Activated T-cell treated with anti-CD3 and anti-CD28 coated beads for 1 hour (primary cell): ENCODE measurements around the gene VBP1.
"Not testable (repeated sequence)": the region's sequence is repeated elsewhere in the genome, so short reads cannot be mapped to it uniquely, and the experiment has no call there.

Experiments
- DNase-seq: peaks from one replicate; pipeline ENCODE4 v3.0.0-alpha.2; 2020; ENCODE audit warnings: low read depth

The VBP1 gene, protein sequence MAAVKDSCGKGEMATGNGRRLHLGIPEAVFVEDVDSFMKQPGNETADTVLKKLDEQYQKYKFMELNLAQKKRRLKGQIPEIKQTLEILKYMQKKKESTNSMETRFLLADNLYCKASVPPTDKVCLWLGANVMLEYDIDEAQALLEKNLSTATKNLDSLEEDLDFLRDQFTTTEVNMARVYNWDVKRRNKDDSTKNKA

DNA sequence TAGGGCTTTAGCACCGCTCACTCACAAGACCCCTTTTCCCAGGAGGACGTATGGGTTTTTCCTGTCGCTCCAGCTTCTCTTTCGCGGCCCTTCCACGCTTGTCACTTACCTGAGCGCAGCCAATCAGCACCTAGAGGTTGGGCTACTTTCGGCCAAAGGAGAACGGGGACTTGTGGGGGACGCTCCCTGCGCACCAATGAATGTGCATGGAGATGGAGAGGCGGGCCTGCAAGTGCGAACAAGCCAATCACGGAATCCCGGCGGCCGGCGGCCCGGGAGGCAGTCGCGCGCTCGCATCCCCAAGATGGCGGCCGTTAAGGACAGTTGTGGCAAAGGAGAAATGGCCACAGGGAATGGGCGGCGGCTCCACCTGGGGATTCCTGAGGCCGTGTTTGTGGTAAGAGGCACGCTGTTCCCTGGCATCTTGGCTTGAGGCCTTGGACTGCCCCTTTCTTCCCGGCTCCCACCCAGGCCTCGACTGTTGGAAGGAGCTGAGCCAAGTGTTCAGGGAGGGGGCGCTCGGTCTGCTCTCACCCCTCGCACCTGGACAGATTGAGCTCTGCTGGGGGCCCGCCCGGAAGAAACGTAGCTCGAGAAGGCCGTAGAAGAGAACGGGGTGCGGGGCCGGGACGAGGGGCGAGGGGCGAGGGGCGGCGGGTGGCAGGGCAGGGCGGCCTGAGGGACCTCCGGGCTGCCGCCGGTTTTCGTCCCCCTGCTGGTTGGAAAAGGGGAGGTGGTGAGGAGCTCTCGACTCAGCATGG, at the start of gene VBP1:
TSS of gene VBP1 (plus strand) at position 282 of the 761 bp plus-strand sequence. CDS start at position 305, 23 bp downstream.
- peak; percentile 69 for DNase-seq

DNA sequence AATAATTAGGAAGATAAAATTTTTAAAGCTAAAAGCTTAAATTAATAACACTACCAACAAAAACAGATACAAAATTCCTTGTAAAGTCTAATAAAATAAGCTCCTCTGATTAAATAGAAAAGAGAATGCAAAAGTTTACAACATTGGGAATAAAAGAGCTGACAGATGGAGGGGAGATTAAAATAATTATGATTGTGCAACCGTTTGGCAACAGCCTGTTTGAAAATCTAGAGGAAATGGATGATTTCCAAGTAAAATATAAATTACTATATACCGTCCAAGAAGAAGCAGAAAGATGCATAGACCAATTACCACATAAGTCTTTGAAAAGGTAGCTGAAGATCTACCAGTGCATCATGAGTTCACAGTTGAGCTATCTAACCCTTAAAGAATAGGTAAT, 46.4 kb upstream of the VBP1 start:
- no peak for DNase-seq

DNA sequence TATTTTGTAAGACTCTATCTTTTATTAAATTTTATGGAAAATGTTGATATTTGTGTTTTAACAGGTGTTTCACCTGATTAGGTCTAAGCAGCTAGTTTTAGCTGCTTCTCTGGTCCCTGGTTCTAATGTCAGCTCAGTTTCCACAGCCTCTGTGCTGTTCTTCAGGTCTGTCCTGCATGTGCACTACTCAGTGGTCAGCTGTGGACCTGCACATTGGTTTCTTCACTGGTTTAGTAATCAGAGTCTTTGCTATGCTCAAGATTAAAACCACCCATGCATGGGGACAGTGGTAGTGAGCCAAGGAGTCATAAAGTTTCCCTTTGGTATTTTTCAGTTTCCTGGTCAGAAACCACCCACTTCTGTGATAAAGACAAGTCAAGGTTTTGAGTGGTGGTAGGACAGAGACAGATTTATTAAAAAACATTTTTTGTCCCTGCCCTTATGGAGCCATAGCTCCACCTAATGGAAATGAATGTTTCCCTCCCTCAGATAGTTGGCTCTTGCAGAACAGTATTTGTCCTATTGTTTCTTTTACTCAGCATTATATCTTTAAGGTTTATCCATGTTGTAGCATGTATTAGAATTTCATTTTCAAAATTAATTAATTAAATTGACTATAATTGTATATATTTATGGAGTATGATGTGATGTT, 36.8 kb upstream of the VBP1 start:
- DNase-seq: no peak

DNA sequence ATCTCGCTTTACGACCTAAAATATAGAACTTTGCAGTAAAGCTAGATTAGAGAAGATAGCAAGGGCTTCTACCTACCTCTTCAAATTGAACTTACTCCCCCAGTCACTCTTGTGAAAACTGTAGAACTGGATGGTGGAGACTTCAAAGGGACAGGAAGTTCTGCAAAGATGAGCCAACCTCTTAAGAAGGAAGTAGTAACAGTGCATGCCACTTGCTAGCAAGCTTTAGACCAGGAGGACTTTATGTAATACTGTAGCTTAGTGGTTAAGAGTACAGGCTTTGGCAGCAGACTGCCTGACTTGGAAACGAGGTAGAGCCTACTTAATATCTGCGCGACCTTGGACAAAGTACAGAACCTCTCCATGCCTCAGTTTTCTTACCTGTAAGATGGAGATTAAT, 27.5 kb upstream of the VBP1 start:
- no peak for DNase-seq

DNA sequence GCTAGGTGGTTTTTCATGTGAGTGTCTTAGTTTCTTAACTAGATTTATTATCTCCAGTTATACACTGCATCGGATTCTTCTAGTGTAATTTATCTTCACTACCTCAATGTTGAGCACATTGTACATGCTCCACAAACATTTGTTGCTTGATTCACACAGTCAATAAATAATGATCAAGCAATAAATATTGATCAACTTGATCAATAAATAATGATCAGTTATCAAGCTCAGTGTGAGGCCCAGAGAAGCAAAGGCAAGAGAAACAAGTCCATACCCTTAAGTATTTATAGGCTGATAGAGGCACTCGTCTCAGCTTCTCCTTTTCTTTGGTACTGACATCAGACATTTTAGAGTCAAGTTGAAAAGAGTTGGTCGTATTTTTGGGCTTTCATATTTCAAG, 5.1 kb upstream of the VBP1 start:
- no peak for DNase-seq

DNA sequence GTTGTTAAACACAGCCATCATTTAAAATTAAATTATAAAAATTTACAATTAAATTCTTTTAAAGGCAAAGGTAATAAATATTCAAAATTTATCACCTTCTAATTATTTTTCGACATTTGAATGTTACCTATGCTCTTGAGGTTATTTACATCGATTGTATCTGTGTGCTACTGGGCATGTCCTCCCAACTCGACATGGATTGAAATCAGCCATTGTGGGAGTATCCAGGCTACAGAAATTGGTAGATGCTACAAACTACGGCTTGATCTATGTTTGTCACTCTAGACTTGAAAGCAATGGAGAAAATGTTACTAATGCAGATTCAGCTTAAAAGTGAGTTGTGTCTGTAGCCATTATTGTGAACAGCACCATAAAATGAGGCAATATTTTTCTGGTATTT, 2.5 kb upstream of the VBP1 start:
- no peak for DNase-seq

DNA sequence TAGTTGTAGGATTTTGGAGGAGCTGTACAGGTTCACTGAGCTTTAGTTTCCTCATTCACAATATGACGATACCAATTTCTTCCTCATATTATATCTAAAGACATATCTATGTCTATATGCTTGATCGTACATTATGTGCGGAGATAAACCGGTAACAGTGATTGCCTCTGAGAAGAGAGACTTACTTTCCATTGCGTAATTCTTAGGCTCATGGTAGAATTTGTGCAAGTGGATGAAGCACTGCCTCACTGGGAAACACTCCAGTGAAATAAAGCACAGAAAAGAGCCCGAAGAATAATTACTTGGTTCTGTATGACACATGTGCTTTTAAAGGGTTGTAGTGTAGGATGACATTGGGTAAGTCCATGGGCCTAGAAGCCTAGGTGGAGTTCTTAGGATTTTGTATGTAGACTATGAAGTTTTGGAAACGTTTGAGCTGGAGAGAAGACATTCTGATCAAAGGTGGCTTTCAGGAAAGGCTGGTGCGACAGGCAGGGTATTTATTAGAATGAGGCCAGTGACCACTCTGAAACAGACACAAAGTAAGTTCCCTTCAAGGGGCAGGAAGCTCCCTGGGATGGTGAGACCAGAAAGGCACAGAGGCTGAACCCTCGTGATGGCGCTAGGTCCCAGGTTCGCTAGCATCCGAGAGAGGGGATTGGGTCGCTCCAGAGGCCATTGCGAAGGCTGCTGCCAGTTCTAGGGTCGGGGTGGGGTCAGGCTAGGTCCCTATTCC, 649 bp upstream of the VBP1 start:
- DNase-seq: no peak

DNA sequence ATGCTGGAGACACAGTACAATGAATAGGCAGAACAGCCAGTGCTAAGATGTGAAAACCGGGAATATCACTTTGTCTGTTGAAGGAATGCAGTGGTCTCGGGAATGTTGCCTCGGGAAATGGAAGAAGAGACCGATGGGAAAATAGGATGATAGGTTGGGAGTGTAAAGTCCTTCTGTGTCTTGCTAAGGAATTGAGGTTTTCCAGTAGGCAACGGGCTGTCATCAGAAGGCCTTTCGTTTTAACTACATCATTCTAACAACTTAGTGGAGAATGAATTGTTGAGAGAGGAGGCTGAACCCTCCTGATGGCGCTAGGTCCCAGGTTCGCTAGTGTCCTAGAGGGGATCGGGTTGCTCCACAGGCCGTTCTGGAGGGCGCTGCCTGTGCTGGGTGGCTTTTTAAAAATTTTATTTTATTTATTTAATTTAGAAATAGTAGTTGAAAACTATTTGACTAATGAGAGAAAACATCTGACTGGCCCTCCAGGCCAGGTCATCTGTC, 730 bp downstream of the VBP1 start:
- no peak for DNase-seq

DNA sequence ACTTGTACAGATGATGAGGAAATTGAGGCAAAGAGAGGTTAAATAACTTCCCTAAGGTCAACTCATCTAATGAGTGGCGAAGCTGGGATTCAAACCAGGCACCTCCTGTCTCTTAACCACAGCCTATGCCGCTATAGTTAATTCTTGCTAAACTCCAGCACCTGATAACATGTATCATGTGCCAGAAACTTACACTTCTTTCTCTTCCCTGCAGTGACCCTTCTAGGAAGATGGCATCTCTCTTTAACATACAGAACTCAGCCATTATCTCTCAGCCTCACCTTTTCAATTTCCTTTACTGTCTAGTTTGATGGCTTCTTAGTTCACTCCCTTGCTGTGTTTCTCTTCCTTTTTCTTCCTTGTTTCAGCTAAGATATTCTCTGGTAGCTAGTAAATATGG, 2.5 kb downstream of the VBP1 start:
- DNase-seq: no peak

DNA sequence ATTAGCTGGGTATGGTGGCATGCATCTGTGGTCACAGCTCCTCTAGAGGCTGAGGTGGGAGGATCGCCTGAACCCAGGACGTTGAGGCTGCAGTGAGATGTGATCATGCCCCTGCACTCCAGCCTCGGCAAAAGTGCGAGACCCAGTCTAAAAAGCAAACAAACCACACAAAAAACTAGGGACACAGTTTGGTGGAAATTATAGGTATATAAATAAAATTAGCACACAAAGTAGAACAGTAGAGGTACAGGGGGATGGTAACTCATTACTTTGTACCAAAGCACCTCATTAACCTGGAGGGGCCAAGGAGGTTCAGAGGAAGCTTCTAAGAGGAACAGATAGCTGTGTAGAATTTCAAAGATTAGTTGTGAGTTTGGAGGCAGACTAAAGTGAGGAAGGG, 5.1 kb downstream of the VBP1 start:
- no peak for DNase-seq

DNA sequence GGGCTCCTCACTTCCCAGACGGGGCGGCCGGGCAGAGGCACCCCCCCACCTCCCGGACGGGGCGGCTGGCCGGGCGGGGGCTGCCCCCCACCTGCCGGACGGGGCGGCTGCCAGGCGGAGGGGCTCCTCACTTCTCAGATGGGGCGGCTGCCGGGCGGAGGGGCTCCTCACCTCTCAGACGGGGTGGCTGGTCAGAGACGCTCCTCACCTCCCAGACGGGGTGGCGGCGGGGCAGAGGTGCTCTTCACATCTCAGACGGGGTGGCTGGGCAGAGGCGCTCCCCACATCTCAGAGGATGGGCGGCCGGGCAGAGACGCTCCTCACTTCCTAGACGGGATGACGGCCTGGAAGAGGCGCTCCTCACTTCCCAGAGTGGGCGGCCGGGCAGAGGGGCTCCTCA, 7.5 kb downstream of the VBP1 start:
- DNase-seq: not testable (repeated sequence)

DNA sequence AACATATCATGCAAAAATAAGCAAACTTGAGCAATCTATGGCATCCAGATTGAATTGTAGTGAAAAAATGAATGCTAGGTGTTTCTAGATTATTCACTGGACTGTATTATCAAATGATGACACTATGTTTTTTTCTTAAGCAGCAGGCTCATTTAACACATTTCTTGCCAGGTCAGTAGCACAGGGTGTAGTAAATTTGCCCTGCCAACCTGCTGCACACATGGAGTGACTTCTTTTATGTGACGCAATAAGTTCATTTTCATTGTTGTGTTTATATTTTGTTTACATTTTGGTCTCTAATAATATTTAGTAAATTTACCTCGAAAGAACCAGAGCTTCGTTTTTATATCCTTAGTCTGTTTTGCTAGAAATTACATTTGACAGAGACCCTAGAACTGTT, 9.5 kb downstream of the VBP1 start:
- DNase-seq: no peak

DNA sequence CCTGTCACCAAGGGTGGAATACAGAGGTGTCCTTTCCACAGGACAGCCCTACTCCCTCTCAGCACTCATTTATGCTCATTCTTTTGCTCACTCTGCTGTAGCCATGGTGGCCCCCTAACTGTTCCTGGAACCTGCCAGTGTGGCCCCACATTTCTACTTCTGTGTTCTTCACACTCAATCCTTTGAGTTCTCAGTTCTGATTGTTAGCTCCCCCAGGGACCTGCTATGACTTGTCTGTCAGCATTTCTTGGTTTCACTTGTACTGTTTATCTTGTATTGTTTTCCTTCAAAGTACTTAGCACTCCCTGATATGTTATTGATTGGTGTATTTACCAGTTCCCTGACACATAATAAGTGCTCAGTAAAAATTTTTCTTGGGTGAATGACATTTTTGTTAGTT, 14.9 kb downstream of the VBP1 start:
- no peak for DNase-seq

DNA sequence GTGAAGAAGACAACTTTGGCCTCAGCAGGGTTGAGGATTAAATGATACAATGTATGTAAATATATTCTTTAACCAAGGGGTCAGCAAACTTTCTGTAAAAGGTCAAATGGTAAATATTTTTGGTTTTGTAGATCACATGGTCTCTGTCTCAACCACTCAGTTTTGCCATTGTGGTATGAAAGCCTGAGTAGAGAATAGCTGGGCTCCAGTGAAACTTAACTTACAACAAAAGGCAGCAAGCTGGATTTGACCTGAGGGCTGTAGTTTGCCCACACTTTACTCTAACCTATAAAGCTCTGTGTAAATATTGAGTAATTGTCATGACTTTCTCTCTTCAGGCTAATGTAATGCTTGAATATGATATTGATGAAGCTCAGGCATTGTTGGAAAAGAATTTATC, 19.6 kb downstream of the VBP1 start:
- no peak for DNase-seq

DNA sequence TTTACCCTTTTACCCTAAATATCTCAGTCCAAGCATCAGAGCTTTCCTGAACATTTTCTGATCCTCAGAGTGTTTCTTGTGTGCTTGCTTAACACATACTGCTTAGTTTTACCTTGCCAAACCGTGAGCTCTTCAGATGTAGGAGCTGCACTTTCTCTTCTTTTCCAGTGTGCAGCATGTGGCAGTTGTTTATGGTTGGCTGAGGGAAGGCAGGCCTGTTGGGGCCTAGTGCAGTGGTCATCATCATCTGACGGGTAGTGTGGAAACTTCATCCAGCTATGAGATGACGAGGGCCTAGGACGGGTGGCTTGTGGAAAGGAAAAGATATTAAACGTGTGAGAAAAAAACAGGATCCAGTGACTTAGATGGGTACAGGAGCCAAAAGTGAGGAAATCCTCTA, 21.5 kb downstream of the VBP1 start:
- no peak for DNase-seq

DNA sequence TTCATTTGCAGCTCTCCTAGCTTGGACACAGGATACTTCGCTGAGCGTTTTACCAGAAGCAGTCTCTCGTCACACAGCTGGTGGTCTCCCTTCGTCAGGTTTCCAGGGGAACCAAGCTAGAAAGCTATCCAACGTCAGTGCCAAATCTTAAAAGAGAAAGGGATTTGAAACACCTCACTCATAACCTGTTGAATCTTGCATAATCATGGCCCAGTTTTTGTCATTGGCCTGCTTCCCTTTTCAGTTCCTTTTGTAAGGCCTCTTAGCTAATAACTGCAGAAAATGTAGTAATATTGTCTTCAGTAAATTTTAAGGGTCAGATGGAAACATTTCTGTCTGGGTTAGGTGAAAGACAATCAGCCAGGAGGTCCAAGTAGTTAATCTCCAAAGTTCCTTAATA, 26.0 kb downstream of the VBP1 start:
- no peak for DNase-seq

DNA sequence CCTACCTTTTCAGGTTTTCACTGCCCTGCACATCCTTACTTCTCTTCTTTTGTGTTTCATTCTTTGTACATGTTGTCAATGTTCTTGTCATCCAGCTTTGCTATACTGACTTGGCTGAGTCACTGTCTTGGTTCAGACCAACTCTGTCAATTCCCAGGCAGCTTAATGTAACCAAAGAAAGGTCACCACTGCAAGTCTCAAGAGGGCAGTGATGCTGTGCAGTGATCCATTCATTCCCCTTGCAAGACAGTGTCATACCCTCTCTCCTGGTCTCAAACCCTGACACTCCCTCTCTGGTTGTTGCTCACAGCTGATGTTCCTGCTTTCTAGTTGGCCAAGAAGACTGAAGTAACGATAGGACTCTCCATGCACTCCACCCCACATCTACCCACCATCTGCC, 30.5 kb downstream of the VBP1 start:
- DNase-seq: no peak

DNA sequence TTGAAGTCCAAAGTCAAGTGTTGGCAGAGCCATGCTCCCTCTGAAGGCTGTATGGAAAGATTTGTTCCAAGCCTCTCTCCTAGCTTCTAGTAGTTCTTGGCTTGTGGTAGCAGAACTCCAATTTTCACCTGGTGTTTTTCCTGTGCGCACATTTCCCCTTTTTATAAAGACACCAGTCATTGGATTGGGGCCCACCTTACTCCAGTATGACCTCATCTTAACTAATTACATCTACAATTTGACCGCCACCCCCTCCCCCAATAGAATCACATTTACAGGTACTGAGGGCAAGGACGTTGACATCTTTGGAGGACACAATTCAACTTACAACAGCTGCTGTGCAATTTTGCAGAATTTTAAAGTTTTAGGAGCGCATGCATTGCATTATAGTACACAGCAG, 31.2 kb downstream of the VBP1 start:
- no peak for DNase-seq

DNA sequence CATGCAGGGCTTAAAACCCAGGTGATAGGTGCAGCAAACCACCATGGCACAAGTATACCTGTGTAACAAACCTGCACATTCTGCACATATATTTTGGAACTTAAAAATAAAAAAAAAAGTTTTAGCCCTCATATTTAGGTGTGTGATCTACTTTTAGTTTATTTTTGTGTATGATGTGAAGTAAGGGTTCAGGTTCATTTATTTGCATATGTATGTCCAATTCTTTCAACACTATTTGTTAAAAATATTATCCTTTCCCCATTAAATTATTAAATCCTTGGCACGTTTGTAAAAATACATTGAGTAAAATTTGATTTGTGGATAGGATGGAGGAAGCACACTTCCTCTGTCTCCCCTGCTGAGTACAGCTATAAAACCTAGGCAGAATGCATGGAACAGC, 35.1 kb downstream of the VBP1 start:
- DNase-seq: no peak

DNA sequence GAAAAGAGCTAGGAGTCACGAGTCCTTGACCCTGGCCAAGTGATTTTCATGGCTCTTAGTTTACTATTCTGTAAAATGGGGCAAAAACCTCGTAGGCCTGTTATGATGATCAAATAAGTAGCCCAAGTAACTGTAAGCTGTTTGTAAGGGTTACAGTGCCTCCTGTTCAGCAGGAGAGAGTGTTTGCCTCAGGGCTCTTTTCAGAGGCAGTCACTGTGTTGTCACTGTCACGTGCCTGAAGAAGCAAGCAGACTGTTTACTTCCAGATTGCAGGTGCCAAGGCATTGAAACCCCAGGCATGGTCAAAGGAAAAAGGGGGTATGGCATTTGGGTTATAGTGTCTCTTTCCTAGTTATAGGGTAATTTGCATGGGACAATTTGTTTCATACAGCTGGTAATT, 43.5 kb downstream of the VBP1 start:
- no peak for DNase-seq

DNA sequence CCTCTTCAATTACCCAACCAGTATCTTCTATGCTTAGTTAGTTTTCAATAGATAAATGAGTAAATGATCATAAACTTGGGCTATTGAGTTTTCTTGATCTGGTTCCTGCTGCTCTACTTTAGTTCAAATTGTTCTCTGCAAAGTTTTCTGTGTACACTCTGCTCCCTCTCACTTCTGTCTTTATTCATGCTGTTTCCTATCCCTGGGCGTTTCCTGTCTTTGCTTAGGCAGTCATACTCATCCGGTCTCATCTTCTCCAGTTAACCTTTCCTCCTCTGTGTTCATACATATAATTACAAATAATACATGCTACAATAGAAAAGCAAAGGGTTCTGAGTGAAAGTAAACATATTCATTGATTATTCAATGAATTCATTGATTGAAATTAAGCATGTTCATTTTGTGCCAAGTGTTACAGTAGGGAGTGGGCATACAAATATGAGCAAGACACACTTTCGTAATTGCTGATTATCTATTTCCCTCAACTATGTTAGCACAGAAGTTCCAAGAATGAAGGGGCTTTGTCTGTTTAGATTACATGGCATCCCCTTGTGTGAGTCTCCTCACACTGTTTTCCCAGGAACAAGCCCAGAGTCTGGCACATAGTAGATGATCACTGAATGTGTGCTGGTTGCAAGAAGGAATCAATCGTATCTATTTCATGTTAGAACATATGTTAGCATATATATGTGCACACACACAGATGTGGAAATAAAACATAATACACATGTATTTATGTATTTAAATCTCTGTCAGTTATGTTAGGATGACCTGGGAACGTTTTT, 46.9 kb downstream of the VBP1 start:
- no peak for DNase-seq
